GM12874 (cell line): ENCODE results near the gene DNER.

Experiments
- TF ChIP-seq, protein P1 (sequence below): IDR thresholded peaks from 2 replicates; pipeline ENCODE4 v1.5.1; 2011; ENCODE audit warnings: low read depth, mild to moderate bottlenecking, control low read depth, low read length, moderate library complexity; ENCODE audit not compliant: insufficient read depth

DNER gene

GRCh38 chr2:229633556-229633955 lies 80.8 kb downstream of the DNER start:
- TF ChIP-seq, protein P1, sequence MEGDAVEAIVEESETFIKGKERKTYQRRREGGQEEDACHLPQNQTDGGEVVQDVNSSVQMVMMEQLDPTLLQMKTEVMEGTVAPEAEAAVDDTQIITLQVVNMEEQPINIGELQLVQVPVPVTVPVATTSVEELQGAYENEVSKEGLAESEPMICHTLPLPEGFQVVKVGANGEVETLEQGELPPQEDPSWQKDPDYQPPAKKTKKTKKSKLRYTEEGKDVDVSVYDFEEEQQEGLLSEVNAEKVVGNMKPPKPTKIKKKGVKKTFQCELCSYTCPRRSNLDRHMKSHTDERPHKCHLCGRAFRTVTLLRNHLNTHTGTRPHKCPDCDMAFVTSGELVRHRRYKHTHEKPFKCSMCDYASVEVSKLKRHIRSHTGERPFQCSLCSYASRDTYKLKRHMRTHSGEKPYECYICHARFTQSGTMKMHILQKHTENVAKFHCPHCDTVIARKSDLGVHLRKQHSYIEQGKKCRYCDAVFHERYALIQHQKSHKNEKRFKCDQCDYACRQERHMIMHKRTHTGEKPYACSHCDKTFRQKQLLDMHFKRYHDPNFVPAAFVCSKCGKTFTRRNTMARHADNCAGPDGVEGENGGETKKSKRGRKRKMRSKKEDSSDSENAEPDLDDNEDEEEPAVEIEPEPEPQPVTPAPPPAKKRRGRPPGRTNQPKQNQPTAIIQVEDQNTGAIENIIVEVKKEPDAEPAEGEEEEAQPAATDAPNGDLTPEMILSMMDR = no peak

- TF ChIP-seq, protein P1 = no peak
These were observed 85.3 kb downstream of the DNER start for GRCh38 chr2:229629039-229629438.

- TF ChIP-seq, protein P1 = no peak
These were observed 86.6 kb downstream of the DNER start for GRCh38 chr2:229627728-229628127.

DNA sequence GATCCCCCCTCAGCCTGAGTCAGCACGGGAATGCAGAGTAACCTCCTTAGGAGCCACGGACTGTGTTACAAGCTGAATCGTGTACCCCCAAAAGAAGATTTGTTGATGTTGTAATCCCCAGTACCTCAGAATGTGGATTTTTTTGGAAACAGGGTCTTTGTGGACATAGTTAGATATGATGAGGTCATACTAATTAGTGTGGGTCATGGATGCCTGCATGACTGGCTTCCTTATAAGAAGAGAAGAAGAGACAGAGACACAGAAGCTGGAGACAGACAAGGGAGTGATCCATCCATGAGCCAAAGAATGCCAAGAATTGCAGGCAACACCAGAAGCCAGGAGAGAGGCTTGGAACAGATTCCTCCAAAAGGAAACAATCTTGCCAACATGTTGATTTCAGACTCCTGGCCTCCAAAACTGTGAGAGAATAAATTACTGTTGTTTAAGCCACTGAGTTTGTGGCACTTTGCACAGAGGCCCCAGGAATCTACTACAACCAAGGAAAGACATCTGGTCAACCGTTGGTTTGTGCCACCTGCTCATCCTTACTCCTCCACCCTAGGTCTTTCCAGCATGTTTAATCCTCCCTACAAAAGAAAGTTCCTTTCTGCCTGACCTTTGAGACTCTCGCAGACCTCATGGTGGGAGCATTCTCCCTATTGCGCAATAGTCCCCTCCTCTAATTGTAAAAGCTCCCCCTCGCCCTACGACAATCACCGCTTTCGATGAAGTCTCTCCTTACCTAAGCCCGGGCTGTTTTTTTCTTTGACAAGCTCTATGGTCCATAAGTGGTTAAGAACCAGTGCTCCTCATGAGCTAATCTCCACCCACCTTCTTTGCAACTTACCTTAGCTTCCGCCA lies 91.6 kb downstream of the DNER start:
- TF ChIP-seq, protein P1 = no peak

GRCh38 chr2:229620759-229621158 lies 93.6 kb downstream of the DNER start:
- TF ChIP-seq, protein P1 = no peak

DNA sequence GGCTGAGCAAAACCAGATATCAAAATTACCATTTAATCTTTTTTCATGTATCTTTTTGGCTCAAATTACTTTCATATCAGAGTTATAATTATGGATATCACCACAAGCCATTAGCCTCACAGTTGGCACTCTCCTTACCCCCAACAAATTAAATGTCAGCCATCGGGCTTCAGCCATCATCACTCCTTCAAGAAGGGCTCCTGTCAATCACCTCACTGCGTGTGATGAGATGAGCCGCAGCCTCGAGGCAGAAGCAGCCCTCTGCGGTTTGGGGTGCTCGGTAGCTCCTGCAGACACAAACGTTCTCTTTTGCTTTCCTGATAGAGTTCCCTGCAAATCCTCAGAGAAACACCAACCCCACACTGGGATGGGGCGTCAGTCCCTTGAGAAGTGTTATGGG lies 94.1 kb downstream of the DNER start:
- TF ChIP-seq, protein P1 = no peak

- TF ChIP-seq, protein P1 = no peak
These were observed 97.9 kb downstream of the DNER start for GRCh38 chr2:229616433-229616832.
